ENCODE results near the gene MLIP. TPM values are rescaled to one million over a fixed set of nuclear protein-coding genes. Genes with fewer than 3 reads are reported as not detected.

Gene MLIP
- total RNA-seq, 2 donors from 2014 or later = not detected

DNA sequence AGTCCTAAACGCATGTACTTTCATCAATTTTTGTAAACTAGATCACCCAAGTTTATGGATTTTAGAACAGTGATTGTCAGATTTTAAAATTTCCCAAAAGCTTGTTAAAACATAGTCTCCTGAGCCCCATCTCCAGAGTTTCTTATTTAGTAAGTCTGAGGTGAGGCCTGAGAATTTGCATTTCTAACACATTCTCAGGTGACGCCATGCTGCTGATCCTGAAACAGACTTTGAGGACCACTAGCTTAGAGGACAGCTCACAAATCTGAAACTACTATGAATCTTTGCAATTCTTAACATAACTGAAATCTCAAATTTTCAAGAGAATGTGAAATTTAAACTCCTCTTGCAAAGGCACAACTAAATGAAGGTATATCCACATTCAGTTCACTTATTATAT is 37.8 kb upstream of the MLIP start:
- H3K4me3 ChIP-seq (ENCODE audit: low read length) = no peak overlapping the region
- H3K9me3 ChIP-seq (ENCODE audit: control insufficient read depth, low read length) = no peaks in the 10 kb centered on the region
- H3K9me3 Mint-ChIP-seq = no peaks in the 10 kb centered on the region
- H3K27ac ChIP-seq (ENCODE audit: low read depth, low read length) = no peak overlapping the region
- no peak overlapping the region for H3K9ac ChIP-seq (ENCODE audit: extremely low read depth, low read length, poor library complexity, severe bottlenecking)
- no peak for DNase-seq
- no peaks in the 10 kb centered on the region for H3K36me3 ChIP-seq (ENCODE audit: control insufficient read depth, insufficient read depth, low read length)
- no peaks in the 10 kb centered on the region for H3K27me3 Mint-ChIP-seq (ENCODE audit: insufficient read depth)
- H3K36me3 Mint-ChIP-seq (ENCODE audit: low read depth) = no peaks in the 10 kb centered on the region
- H3K27me3 ChIP-seq (ENCODE audit: control insufficient read depth, insufficient read depth, low read length, poor library complexity, severe bottlenecking) = no peaks in the 10 kb centered on the region
- TF ChIP-seq, protein P1, sequence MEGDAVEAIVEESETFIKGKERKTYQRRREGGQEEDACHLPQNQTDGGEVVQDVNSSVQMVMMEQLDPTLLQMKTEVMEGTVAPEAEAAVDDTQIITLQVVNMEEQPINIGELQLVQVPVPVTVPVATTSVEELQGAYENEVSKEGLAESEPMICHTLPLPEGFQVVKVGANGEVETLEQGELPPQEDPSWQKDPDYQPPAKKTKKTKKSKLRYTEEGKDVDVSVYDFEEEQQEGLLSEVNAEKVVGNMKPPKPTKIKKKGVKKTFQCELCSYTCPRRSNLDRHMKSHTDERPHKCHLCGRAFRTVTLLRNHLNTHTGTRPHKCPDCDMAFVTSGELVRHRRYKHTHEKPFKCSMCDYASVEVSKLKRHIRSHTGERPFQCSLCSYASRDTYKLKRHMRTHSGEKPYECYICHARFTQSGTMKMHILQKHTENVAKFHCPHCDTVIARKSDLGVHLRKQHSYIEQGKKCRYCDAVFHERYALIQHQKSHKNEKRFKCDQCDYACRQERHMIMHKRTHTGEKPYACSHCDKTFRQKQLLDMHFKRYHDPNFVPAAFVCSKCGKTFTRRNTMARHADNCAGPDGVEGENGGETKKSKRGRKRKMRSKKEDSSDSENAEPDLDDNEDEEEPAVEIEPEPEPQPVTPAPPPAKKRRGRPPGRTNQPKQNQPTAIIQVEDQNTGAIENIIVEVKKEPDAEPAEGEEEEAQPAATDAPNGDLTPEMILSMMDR (conservative IDR thresholded peaks at IDR 0.05) = no peak
- H3K4me1 Mint-ChIP-seq = peaks cover 30% of the 10 kb centered on the region
- H3K27ac Mint-ChIP-seq = no peak overlapping the region
- no peak overlapping the region for H3K4me3 Mint-ChIP-seq
- H3K4me1 ChIP-seq (ENCODE audit: control insufficient read depth, insufficient read depth, low read length) = no peaks in the 10 kb centered on the region
- WGBS, 2 experiments (ENCODE audit: insufficient coverage in 1 of 2, insufficient read length in 1 of 2) = 91 to 100% methylated on average over 2 of the region's 2 CpGs

DNA sequence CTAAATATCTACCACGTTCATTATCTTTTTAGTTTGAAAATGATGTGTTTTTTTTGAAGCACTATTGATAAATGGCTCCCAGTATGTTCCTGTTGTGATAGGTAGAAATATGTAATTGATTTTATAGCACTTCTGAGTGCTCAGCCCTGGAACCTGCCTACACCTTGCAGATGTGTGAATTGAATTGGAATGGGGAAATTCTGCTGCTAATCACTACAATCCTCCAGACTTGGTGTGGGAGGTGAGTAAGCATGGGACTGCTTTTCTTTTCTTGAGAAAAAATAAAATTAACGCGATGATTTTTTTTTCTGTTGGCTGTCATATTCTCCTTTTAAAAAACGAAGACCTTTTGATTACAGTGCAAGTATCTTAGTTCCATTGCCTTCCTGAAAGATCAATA is 37.1 kb upstream of the MLIP start:
- Mint-ChIP-seq H3K4me1 (peaks cover 30% of the 10 kb centered on the region), H3K27me3 (ENCODE audit: insufficient read depth) (no peaks in the 10 kb centered on the region), H3K27ac (no peak overlapping the region), H3K4me3 (no peak overlapping the region), H3K9me3 (no peaks in the 10 kb centered on the region), H3K36me3 (ENCODE audit: low read depth) (no peaks in the 10 kb centered on the region)
- no peak for DNase-seq
- H3K9ac ChIP-seq (ENCODE audit: extremely low read depth, low read length, poor library complexity, severe bottlenecking) = no peak overlapping the region
- TF ChIP-seq, protein P1 (conservative IDR thresholded peaks at IDR 0.05) = no peak
- no peaks in the 10 kb centered on the region for H3K9me3 ChIP-seq (ENCODE audit: control insufficient read depth, low read length)
- H3K4me1 ChIP-seq (ENCODE audit: control insufficient read depth, insufficient read depth, low read length) = no peaks in the 10 kb centered on the region
- no peak overlapping the region for H3K4me3 ChIP-seq (ENCODE audit: low read length)
- H3K27ac ChIP-seq (ENCODE audit: low read depth, low read length) = no peak overlapping the region
- no peaks in the 10 kb centered on the region for H3K27me3 ChIP-seq (ENCODE audit: control insufficient read depth, insufficient read depth, low read length, poor library complexity, severe bottlenecking)
- WGBS, 2 experiments (ENCODE audit: insufficient coverage in 1 of 2, insufficient read length in 1 of 2) = 67 to 86% methylated on average over 1 to 4 of the region's 4 CpGs
- H3K36me3 ChIP-seq (ENCODE audit: control insufficient read depth, insufficient read depth, low read length) = no peaks in the 10 kb centered on the region

DNA sequence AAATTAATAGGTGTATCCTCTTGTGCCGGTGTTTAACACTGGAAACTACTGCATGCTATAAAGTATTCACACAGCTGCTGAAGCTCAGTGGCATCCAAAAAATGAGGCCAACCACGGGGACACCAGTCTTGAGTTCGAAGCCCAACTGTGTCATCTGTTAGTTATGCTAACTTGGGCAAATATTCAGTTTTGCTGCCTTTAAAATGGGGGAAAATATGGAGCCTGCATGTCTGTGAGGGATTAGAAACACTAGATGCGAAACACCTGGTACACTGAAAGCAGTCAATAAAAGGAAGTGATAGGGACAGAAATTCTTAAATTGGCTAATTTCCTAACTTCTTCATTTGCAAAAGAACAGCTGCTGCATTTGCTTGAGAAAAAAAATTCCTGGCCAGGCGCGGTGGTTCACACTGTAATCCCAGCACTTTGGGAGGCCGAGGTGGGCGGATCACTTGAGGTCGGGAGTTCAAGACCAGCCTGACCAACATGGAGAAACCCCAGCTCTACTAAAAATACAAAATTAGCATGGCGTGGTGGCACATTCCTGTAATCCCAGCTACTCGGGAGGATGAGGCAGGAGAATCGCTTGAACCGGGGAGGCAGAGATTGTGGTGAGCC is 36.6 kb upstream of the MLIP start:
- Histone ChIP-seq H3K27ac (ENCODE audit: low read depth, low read length) (no peak overlapping the region), H3K9me3 (ENCODE audit: control insufficient read depth, low read length) (no peaks in the 10 kb centered on the region), H3K4me3 (ENCODE audit: low read length) (no peak overlapping the region), H3K36me3 (ENCODE audit: control insufficient read depth, insufficient read depth, low read length) (no peaks in the 10 kb centered on the region), H3K4me1 (ENCODE audit: control insufficient read depth, insufficient read depth, low read length) (no peaks in the 10 kb centered on the region), H3K9ac (ENCODE audit: extremely low read depth, low read length, poor library complexity, severe bottlenecking) (no peak overlapping the region), H3K27me3 (ENCODE audit: control insufficient read depth, insufficient read depth, low read length, poor library complexity, severe bottlenecking) (no peaks in the 10 kb centered on the region)
- Mint-ChIP-seq H3K4me3 (no peak overlapping the region), H3K9me3 (no peaks in the 10 kb centered on the region), H3K27ac (peak overlapping the region; percentile 62), H3K36me3 (ENCODE audit: low read depth) (no peaks in the 10 kb centered on the region), H3K4me1 (peaks cover 30% of the 10 kb centered on the region), H3K27me3 (ENCODE audit: insufficient read depth) (no peaks in the 10 kb centered on the region)
- peak; percentile 51 for DNase-seq
- WGBS, 2 experiments (ENCODE audit: insufficient coverage in 1 of 2, insufficient read length in 1 of 2) = 86 to 88% methylated on average over 8 to 13 of the region's 13 CpGs
- TF ChIP-seq, protein P1 (conservative IDR thresholded peaks at IDR 0.05) = no peak

Data from endodermal cell (in vitro differentiated cells).